Lower lobe of right lung (tissue), 2 donors: ENCODE results near the gene OR10H1. TPM values are rescaled to one million over a fixed set of nuclear protein-coding genes. Genes with fewer than 3 reads are reported as not detected.
"Not testable (repeated sequence)": the region's sequence is repeated elsewhere in the genome, so short reads cannot be mapped to it uniquely, and the experiment has no call there.

Experiments used
- ATAC-seq, 2 donors: fragments of 200-7000 bp; cut with Tn5 transposase; one replicate each; pipeline ENCODE4 v1.9.1; 2020 to 2022; ENCODE audit warnings: mild to moderate bottlenecking in 2 of 2, moderate library complexity in 2 of 2
- DNase-seq: peaks from one replicate; pipeline ENCODE4 v3.0.0-alpha.2; 2020
- H3K27ac ChIP-seq: fragments of 200-600 bp; one replicate; pipeline ENCODE4 v1.8.0; 2022
- H3K27me3 ChIP-seq: fragments of 200-600 bp; one replicate; pipeline ENCODE4 v1.8.0; 2022; ENCODE audit warnings: low read depth
- H3K36me3 ChIP-seq: fragments of 200-600 bp; one replicate; pipeline ENCODE4 v1.8.0; 2022; ENCODE audit warnings: mild to moderate bottlenecking
- H3K4me1 ChIP-seq: fragments of 200-600 bp; one replicate; pipeline ENCODE4 v1.8.0; 2022
- H3K4me3 ChIP-seq: fragments of 200-600 bp; one replicate; pipeline ENCODE4 v1.8.0; 2022; ENCODE audit warnings: mild to moderate bottlenecking
- H3K9me3 ChIP-seq: fragments of 200-600 bp; one replicate; pipeline ENCODE4 v1.8.0; 2022
- CTCF ChIP-seq: fragments of 200-600 bp; IDR thresholded peaks from one replicate; pipeline ENCODE4 v1.8.0; 2022; ENCODE audit warnings: antibody characterized with exemption, mild to moderate bottlenecking
- intact Hi-C: fragments of 100-400 bp; cut with DNase I; formaldehyde crosslinking; loops from one replicate; pipeline ENCODE4 v1.11.0; 2022
- total RNA-seq: library from RNA; stranded (reverse); fragmentation: NEBNext Ultra II Directional; extraction: Animal tissue kit (Norgen Biotek cat#: 25700); gene quantifications from one replicate; pipeline ENCODE4 v1.2.1, GENCODE V29; 2021
- donor health status: DM: no; HTN: yes; CAD: no; lungs with severe emphysema.

OR10H1 gene
- total RNA-seq, 1 donor from 2014 or later = not detected

- intact Hi-C loops = no loop called here
- no peak for TF ChIP-seq CTCF
- H3K27me3 ChIP-seq = no peaks in the 10 kb centered on the region
- no peaks in the 10 kb centered on the region for H3K36me3 ChIP-seq
- ATAC-seq (no peak), DNase-seq (no peak)
- no peaks in the 10 kb centered on the region for H3K9me3 ChIP-seq
- H3K4me3 ChIP-seq = no peak overlapping the region
- H3K4me1 ChIP-seq = no peaks in the 10 kb centered on the region
- no peak overlapping the region for H3K27ac ChIP-seq
These were observed 5.2 kb upstream of the OR10H1 start for GRCh38 chr19:15820646-15821045.

GRCh38 chr19:15813916-15814315 is 1.5 kb downstream of the OR10H1 start:
- H3K36me3 ChIP-seq = no peaks in the 10 kb centered on the region
- H3K27me3 ChIP-seq = no peaks in the 10 kb centered on the region
- TF ChIP-seq CTCF = no peak
- no peak overlapping the region for H3K4me3 ChIP-seq
- no peak overlapping the region for H3K27ac ChIP-seq
- H3K4me1 ChIP-seq = no peaks in the 10 kb centered on the region
- intact Hi-C loops = no loop called here
- DNase-seq (no peak), ATAC-seq (peak in 1 of 2 donors; percentile 38)
- no peaks in the 10 kb centered on the region for H3K9me3 ChIP-seq

- Histone ChIP-seq H3K4me3 (no peak overlapping the region), H3K4me1 (no peaks in the 10 kb centered on the region), H3K9me3 (no peaks in the 10 kb centered on the region), H3K27me3 (no peaks in the 10 kb centered on the region), H3K27ac (no peak overlapping the region), H3K36me3 (no peaks in the 10 kb centered on the region)
- TF ChIP-seq CTCF = no peak
- DNase-seq (no peak), ATAC-seq (no peak)
- intact Hi-C loops = no loop called here
These were observed 3.3 kb downstream of the OR10H1 start for GRCh38 chr19:15812060-15812722.

DNA sequence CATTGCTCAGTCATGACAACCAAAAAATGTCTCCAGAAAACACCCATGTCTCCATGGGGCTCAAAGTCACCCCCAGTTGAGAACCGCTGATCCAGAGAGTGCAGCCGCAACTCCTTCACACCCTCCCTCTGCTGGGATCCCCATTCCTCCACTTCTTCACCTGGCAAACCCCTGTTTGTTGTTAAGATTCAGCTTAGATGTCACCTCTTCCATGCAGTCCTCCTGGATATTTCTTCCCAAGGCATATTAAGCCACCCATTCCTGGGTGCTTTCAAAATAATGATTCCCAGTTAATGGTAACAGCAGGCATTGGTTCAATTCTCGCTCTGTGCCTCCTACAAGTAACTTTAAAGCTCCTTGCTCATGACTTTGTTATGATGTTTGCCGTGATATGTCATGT is 4.0 kb downstream of the OR10H1 start:
- H3K27ac ChIP-seq = no peak overlapping the region
- no peak overlapping the region for H3K4me3 ChIP-seq
- H3K27me3 ChIP-seq = no peaks in the 10 kb centered on the region
- no peak for ATAC-seq
- H3K9me3 ChIP-seq = no peaks in the 10 kb centered on the region
- intact Hi-C loops = no loop called here
- TF ChIP-seq CTCF = no peak
- H3K4me1 ChIP-seq = no peaks in the 10 kb centered on the region
- DNase-seq = no peak
- H3K36me3 ChIP-seq = no peaks in the 10 kb centered on the region

DNA sequence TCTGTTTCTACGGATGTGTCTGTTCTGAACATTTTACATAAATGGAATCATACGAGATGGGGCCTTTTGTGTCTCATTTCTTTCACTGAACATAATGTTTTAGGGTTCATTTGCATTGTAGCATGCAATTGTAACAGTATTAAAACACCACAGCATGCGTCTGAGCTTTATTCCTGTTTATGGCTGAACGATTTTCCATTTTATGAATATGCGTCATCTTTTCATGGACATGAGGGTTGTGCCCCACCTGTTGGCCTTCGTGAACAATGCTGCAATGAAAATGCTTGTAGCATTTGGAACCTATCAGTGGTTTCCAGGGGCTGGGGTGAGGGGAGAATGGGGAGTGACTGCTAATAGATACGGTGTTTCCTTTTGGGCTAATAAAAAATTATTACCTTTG is 5.1 kb downstream of the OR10H1 start:
- DNase-seq (no peak), ATAC-seq (no peak)
- peak; percentile 13 for TF ChIP-seq CTCF
- H3K4me3 ChIP-seq = no peak overlapping the region
- no peaks in the 10 kb centered on the region for H3K9me3 ChIP-seq
- H3K36me3 ChIP-seq = no peaks in the 10 kb centered on the region
- no peaks in the 10 kb centered on the region for H3K4me1 ChIP-seq
- no peak overlapping the region for H3K27ac ChIP-seq
- no peaks in the 10 kb centered on the region for H3K27me3 ChIP-seq
- intact Hi-C loops = no loop called here

- H3K27ac ChIP-seq, H3K36me3 ChIP-seq, intact Hi-C loops, H3K4me3 ChIP-seq, ATAC-seq, H3K4me1 ChIP-seq, H3K27me3 ChIP-seq, H3K9me3 ChIP-seq, DNase-seq: not testable (repeated sequence)
These were observed 21.2 kb downstream of the OR10H1 start for GRCh38 chr19:15794279-15794678.
